IMR-90 (cell line): ENCODE measurements around the gene PFDN5. TPM values are rescaled to one million over a fixed set of nuclear protein-coding genes. Genes with fewer than 3 reads are reported as not detected.

Source experiments
- ATAC-seq: fragments of 200-7000 bp; cut with Tn5 transposase; 2 replicates; pipeline ENCODE4 v1.9.1; 2020; ENCODE audit warnings: low read depth, mild to moderate bottlenecking, moderate library complexity
- BruUV-seq: library from RNA; stranded (reverse); fragments of 400-500 nt; replicated peaks from 2 replicates; lab custom pipeline; 2021; lab: Mats Ljungman, UMichigan
- CTCF ChIA-PET: fragments of 300-600 bp; formaldehyde crosslinking; extraction: SDS; loops from one replicate; lab custom pipeline; 2021; ENCODE audit warnings: antibody characterized with exemption; lab: Yijun Ruan, JAX
- POLR2A ChIA-PET: fragments of 300-600 bp; sonication (Branson Sonifier 250); formaldehyde crosslinking; loops from one replicate; lab custom pipeline; 2022; ENCODE audit warnings: antibody characterized with exemption; ENCODE audit not compliant: unreplicated experiment; lab: Charles Lee
- DNase-seq: peaks from one replicate; pipeline ENCODE4 v3.0.0; 2013
- H2AFZ ChIP-seq: replicated peaks from 2 replicates; pipeline ENCODE3; 2013; ENCODE audit warnings: low read length, mild to moderate bottlenecking; ENCODE audit not compliant: poor library complexity
- H2AK5ac ChIP-seq: 2 replicates; pipeline ENCODE4 v1.6.1; 2013; ENCODE audit warnings: low read depth, low read length, inconsistent platforms
- H2AK9ac ChIP-seq: replicated peaks from 2 replicates; pipeline ENCODE3; 2013; ENCODE audit warnings: mild to moderate bottlenecking, low read depth, low read length, moderate library complexity; ENCODE audit not compliant: poor library complexity
- H2BK120ac ChIP-seq: 2 replicates; pipeline ENCODE4 v1.6.1; 2013; ENCODE audit warnings: low read depth, low read length, inconsistent platforms
- H2BK15ac ChIP-seq: 3 replicates; pipeline ENCODE4 v1.6.1; 2013; ENCODE audit warnings: low read depth, low read length, inconsistent platforms
- H2BK20ac ChIP-seq: 2 replicates; pipeline ENCODE4 v1.6.1; 2013; ENCODE audit warnings: low read depth, mild to moderate bottlenecking, inconsistent platforms, low read length, moderate library complexity
- H2BK5ac ChIP-seq: 2 replicates; pipeline ENCODE4 v1.6.1; 2013; ENCODE audit warnings: mild to moderate bottlenecking, low read depth, low read length, inconsistent platforms; ENCODE audit not compliant: poor library complexity, severe bottlenecking
- H3K14ac ChIP-seq: replicated peaks from 2 replicates; pipeline ENCODE4 v1.6.1; 2013; ENCODE audit warnings: low read depth, low read length, inconsistent platforms
- H3K18ac ChIP-seq: 2 replicates; pipeline ENCODE4 v1.6.1; 2013; ENCODE audit warnings: low read depth, low read length, control low read depth
- H3K23ac ChIP-seq: 2 replicates; pipeline ENCODE4 v1.6.1; 2013; ENCODE audit warnings: low read depth, low read length, inconsistent platforms
- H3K27ac ChIP-seq: 2 replicates; pipeline ENCODE4 v1.5.1; 2013; ENCODE audit warnings: mild to moderate bottlenecking, control low read depth, low read length; ENCODE audit not compliant: insufficient read depth
- H3K27me3 ChIP-seq: 2 replicates; pipeline ENCODE4 v1.6.1; 2013; ENCODE audit warnings: low read length; ENCODE audit not compliant: control insufficient read depth, insufficient read depth
- H3K36me3 ChIP-seq: 2 replicates; pipeline ENCODE4 v1.6.1; 2013; ENCODE audit warnings: low read length, mixed read lengths; ENCODE audit not compliant: control insufficient read depth, insufficient read depth
- H3K4ac ChIP-seq: 2 replicates; pipeline ENCODE4 v1.6.1; 2013; ENCODE audit warnings: low read depth, low read length, inconsistent platforms
- H3K4me1 ChIP-seq: 2 replicates; pipeline ENCODE4 v1.6.1; 2013; ENCODE audit warnings: low read length, mixed read lengths; ENCODE audit not compliant: control insufficient read depth, insufficient read depth
- H3K4me2 ChIP-seq: 2 replicates; pipeline ENCODE4 v1.6.1; 2013; ENCODE audit warnings: low read depth, mild to moderate bottlenecking, control low read depth, low read length, moderate library complexity
- H3K4me3 ChIP-seq: 2 replicates; pipeline ENCODE4 v1.5.1; 2013; ENCODE audit warnings: low read depth, mild to moderate bottlenecking, control low read depth, low read length, moderate library complexity; ENCODE audit not compliant: insufficient read depth
- H3K56ac ChIP-seq: 2 replicates; pipeline ENCODE4 v1.6.1; 2013; ENCODE audit warnings: low read length, inconsistent platforms; ENCODE audit not compliant: insufficient read depth; ENCODE audit errors: extremely low read depth
- H3K79me1 ChIP-seq, 2 experiments: 2 replicates each; pipeline ENCODE4 v1.6.1; 2013; ENCODE audit warnings: low read length in 2 of 2, inconsistent platforms in 1 of 2, low read depth in 1 of 2
- H3K9ac ChIP-seq: 2 replicates; pipeline ENCODE4 v1.6.1; 2013; ENCODE audit warnings: low read depth, low read length, control low read depth
- H3K9me1 ChIP-seq: 2 replicates; pipeline ENCODE4 v1.6.1; 2013; ENCODE audit warnings: low read length, inconsistent platforms; ENCODE audit not compliant: insufficient read depth
- H3K9me3 ChIP-seq: 2 replicates; pipeline ENCODE4 v1.6.1; 2013; ENCODE audit warnings: low read length; ENCODE audit not compliant: control insufficient read depth, insufficient read depth
- H4K20me1 ChIP-seq: 2 replicates; pipeline ENCODE4 v1.6.1; 2013; ENCODE audit warnings: low read length, inconsistent platforms; ENCODE audit not compliant: insufficient read depth
- H4K5ac ChIP-seq: 2 replicates; pipeline ENCODE4 v1.6.1; 2013; ENCODE audit warnings: mild to moderate bottlenecking, low read depth, low read length, control low read depth
- H4K8ac ChIP-seq, 2 experiments: 2 replicates each; pipeline ENCODE4 v1.6.1; 2013; ENCODE audit warnings: low read depth in 2 of 2, low read length in 2 of 2, control low read depth in 1 of 2, inconsistent platforms in 1 of 2
- H4K91ac ChIP-seq: 2 replicates; pipeline ENCODE4 v1.6.1; 2013; ENCODE audit warnings: low read depth, low read length, inconsistent platforms; ENCODE audit not compliant: insufficient read depth
- BHLHE40 ChIP-seq: fragments of 150-350 bp; IDR thresholded peaks from 2 replicates; pipeline ENCODE4 v1.6.1; 2016; ENCODE audit warnings: mild to moderate bottlenecking, low read depth, low read length
- CHD1 ChIP-seq: IDR thresholded peaks from 2 replicates; pipeline ENCODE4 v1.6.1; 2012; ENCODE audit warnings: low read depth, low read length, improper control_type of control experiment
- ELK1 ChIP-seq: fragments of 150-350 bp; IDR thresholded peaks from 2 replicates; pipeline ENCODE4 v1.6.1; 2016; ENCODE audit warnings: low read depth, mild to moderate bottlenecking, low read length, moderate library complexity, borderline replicate concordance
- FOS ChIP-seq: fragments of 150-350 bp; IDR thresholded peaks from 2 replicates; pipeline ENCODE4 v1.6.1; 2016; ENCODE audit warnings: low read depth, low read length
- MAFK ChIP-seq: IDR thresholded peaks from 2 replicates; pipeline ENCODE4 v1.6.1; 2012; ENCODE audit warnings: low read depth, low read length, improper control_type of control experiment
- MAZ ChIP-seq: IDR thresholded peaks from 2 replicates; pipeline ENCODE4 v1.6.1; 2012; ENCODE audit warnings: low read depth, mild to moderate bottlenecking, low read length, improper control_type of control experiment, moderate library complexity, borderline replicate concordance
- NFE2L2 ChIP-seq: fragments of 150-350 bp; IDR thresholded peaks from 2 replicates; pipeline ENCODE4 v1.6.1; 2016; ENCODE audit warnings: low read depth, mild to moderate bottlenecking, low read length
- RFX5 ChIP-seq: IDR thresholded peaks from 2 replicates; pipeline ENCODE4 v1.8.0; 2012; ENCODE audit warnings: low read depth, mild to moderate bottlenecking, low read length, moderate library complexity
- SMC3 ChIP-seq: fragments of 150-350 bp; IDR thresholded peaks from 2 replicates; pipeline ENCODE4 v1.6.1; 2016; ENCODE audit warnings: low read depth, mild to moderate bottlenecking, antibody characterized with exemption, low read length, moderate library complexity
- WGBS, 2 experiments: methylation state at CpG; one replicate each; pipeline versions ENCODE4 v1.1.5 to v1.1.7; 2013; ENCODE audit warnings: missing lambda C conversion rate in 2 of 2; ENCODE audit not compliant: insufficient read length in 1 of 2; ENCODE audit errors: extremely low coverage in 2 of 2; 5-methylcytosine and 5-hydroxymethylcytosine counted together
- dilution Hi-C: fragments of 300-500 bp; cut with HindIII; formaldehyde crosslinking; loops from one replicate; pipeline ENCODE4 v1.14.3; 2018; ENCODE audit warnings: low sequenced_read_pairs; ENCODE audit not compliant: unreplicated experiment
- in situ Hi-C: fragments of 300-500 bp; cut with MboI; formaldehyde crosslinking; loops from 3 replicates; pipeline ENCODE4 v1.14.3; 2019; ENCODE audit warnings: low sequenced_read_pairs, inconsistent platforms, mixed read lengths
- intact Hi-C: fragments of 100-400 bp; cut with micrococcal nuclease; formaldehyde crosslinking; loops from 2 replicates; pipeline ENCODE4 v1.10.0; 2022
- polyA plus RNA-seq, 3 experiments: library from polyadenylated mRNA; depleted of rRNA; stranded (reverse); fragments of >200 nt; gene quantifications; 2 replicates each; pipeline ENCODE4 v1.2.3, GENCODE V29; 2012; ENCODE audit warnings: low replicate concordance in 1 of 3
- total RNA-seq: library from RNA; depleted of rRNA; stranded (reverse); fragments of >200 nt; gene quantifications from 2 replicates; pipeline ENCODE4 v1.2.3, GENCODE V29; 2012

Gene PFDN5
- total and polyA plus RNA-seq, 2 of the 4 experiments (the other 2 are of a cell fraction) = 1,011 to 1,338 TPM

GRCh38 chr12:53253298-53253697, 42.0 kb upstream of the PFDN5 start:
- dilution Hi-C loops (no loop called here), in situ Hi-C loops (no loop called here)
- no peak overlapping the region for H3K4me3 ChIP-seq

More at GRCh38 chr12:53253298-53253697, 42.0 kb upstream of the PFDN5 start:
- Histone ChIP-seq H4K5ac (no peak overlapping the region), H2AK5ac (peak overlapping the region; percentile 87; the same call in 1 of the 2 replicates), H3K9ac (no peak overlapping the region), H2BK120ac (no peak overlapping the region), H2BK20ac (no peak overlapping the region), H3K18ac (no peak overlapping the region), H3K9me3 (no peaks in the 10 kb centered on the region), H2BK5ac (no peak overlapping the region), H3K9me1 (peaks cover 19% of the 10 kb centered on the region), H4K8ac (0 out of 4 replicates have a peak overlapping the region, but pooled peaks of 1 of the 2 experiments have one; percentile 68), H2BK15ac (no peak overlapping the region), H4K20me1 (no peaks in the 10 kb centered on the region; the same call in 1 of the 2 replicates), H2AK9ac (peak overlapping the region; percentile 95), H3K4me1 (peaks cover 11% of the 10 kb centered on the region), H3K4me2 (peak overlapping the region; percentile 83; the same call in 1 of the 2 replicates), H3K27ac (peak overlapping the region; percentile 7; the same call in 1 of the 2 replicates), H3K23ac (no peak overlapping the region), H3K27me3 (no peaks in the 10 kb centered on the region), H3K56ac (no peak overlapping the region), H3K4ac (peak overlapping the region; percentile 66), H3K36me3 (peaks cover 16% of the 10 kb centered on the region), H3K14ac (no peak overlapping the region), H4K91ac (no peak overlapping the region), H3K79me1 (peaks cover 27 to 39% of the 10 kb centered on the region in 2 experiments), H2AFZ (no peak overlapping the region)
- ATAC-seq (no peak), DNase-seq (no peak)
- ChIA-PET POLR2A (no interaction called here), CTCF (no interaction called here)
- WGBS, 2 experiments = 94% methylated on average over 9 of the region's 13 CpGs; no CpG with 5 or more reads in 1 of the 2 experiments
- TF ChIP-seq CHD1 (no peak), ELK1 (no peak), SMC3 (no peak), BHLHE40 (no peak), MAFK (no peak), NFE2L2 (no peak), RFX5 (no peak), MAZ (no peak), FOS (no peak)
- intact Hi-C loops = loop anchor here (2.0 kb wide), 1 partner anchor 40 kb away; no protein-coding TSS in a partner anchor
- BruUV-seq = no TSS peak
